Tibial nerve (tissue), 3 donors: ENCODE measurements around the gene C14orf180.

ENCODE experiments used
- CTCF ChIP-seq, 5 experiments: fragments of 200-600 bp in 3 of 5; fragments of 450-650 bp in 2 of 5; sonication (generic) in 3 of 5; IDR thresholded peaks; one replicate each; pipeline ENCODE4 v1.5.1; 2016 to 2019; ENCODE audit warnings: antibody characterized with exemption in 5 of 5, mild to moderate bottlenecking in 3 of 5, moderate library complexity in 2 of 5
- POLR2A ChIP-seq, 2 donors: fragments of 450-650 bp; IDR thresholded peaks; one replicate each; pipeline ENCODE4 v1.6.1; 2017; ENCODE audit warnings: antibody characterized with exemption in 2 of 2, mild to moderate bottlenecking in 2 of 2, moderate library complexity in 2 of 2

- no peak for TF ChIP-seq POLR2A (IDR thresholded peaks at IDR 0.05)
- TF ChIP-seq CTCF (IDR thresholded peaks at IDR 0.05): no peak
Measured at GRCh38 chr14:104596451-104596918, 16.9 kb downstream of the C14orf180 start.
